GM18519 (cell line): ENCODE data around the gene KCNJ12.
"Not testable (repeated sequence)": the region's sequence is repeated elsewhere in the genome, so short reads cannot be mapped to it uniquely, and the experiment has no call there.

ENCODE experiments used
- ATAC-seq: cut with Tn5 transposase; IDR thresholded peaks from one replicate; pipeline ENCODE4 v1.9.1; 2021; ENCODE audit warnings: mild to moderate bottlenecking, moderate library complexity; ENCODE audit not compliant: unreplicated experiment, low FRiP score

The KCNJ12 gene

GRCh38 chr17:21348926-21349261 lies 27.3 kb upstream of the KCNJ12 start:
- ATAC-seq, result not testable (repeated sequence)

GRCh38 chr17:21349358-21350050 lies 26.7 kb upstream of the KCNJ12 start:
- not testable (repeated sequence) for ATAC-seq

- not testable (repeated sequence) for ATAC-seq
Observed at GRCh38 chr17:21350495-21350894, 25.7 kb upstream of the KCNJ12 start.

- ATAC-seq, result no peak
Observed at GRCh38 chr17:21351366-21352065, 24.6 kb upstream of the KCNJ12 start.

- no peak for ATAC-seq
Observed at GRCh38 chr17:21352221-21352980, 23.8 kb upstream of the KCNJ12 start.

- ATAC-seq, result no peak
Observed at GRCh38 chr17:21352981-21353265, 23.2 kb upstream of the KCNJ12 start.

GRCh38 chr17:21353326-21354010 lies 22.7 kb upstream of the KCNJ12 start:
- ATAC-seq, result no peak

- ATAC-seq, result no peak
Observed at GRCh38 chr17:21354796-21355385, 21.3 kb upstream of the KCNJ12 start.

- ATAC-seq, result no peak
Observed at GRCh38 chr17:21355586-21355985, 20.6 kb upstream of the KCNJ12 start.

- ATAC-seq, result no peak
Observed at GRCh38 chr17:21356537-21357127, 19.5 kb upstream of the KCNJ12 start.

- ATAC-seq, result no peak
Observed at GRCh38 chr17:21357281-21357680, 18.9 kb upstream of the KCNJ12 start.

- ATAC-seq, result no peak
Observed at GRCh38 chr17:21357696-21358656, 18.2 kb upstream of the KCNJ12 start.

GRCh38 chr17:21358682-21359482 lies 17.3 kb upstream of the KCNJ12 start:
- ATAC-seq, result no peak

- ATAC-seq, result no peak
Observed at GRCh38 chr17:21359483-21359840, 16.7 kb upstream of the KCNJ12 start.

GRCh38 chr17:21360048-21360447 lies 16.1 kb upstream of the KCNJ12 start:
- no peak for ATAC-seq

GRCh38 chr17:21361020-21361809 lies 14.9 kb upstream of the KCNJ12 start:
- no peak for ATAC-seq

- ATAC-seq, result no peak
Observed at GRCh38 chr17:21362331-21362931, 13.7 kb upstream of the KCNJ12 start.
